Amniotic stem cell (primary cell): Measurements from ENCODE around the gene MRPL44.
"Not testable (repeated sequence)": the region's sequence is repeated elsewhere in the genome, so short reads cannot be mapped to it uniquely, and the experiment has no call there.

ENCODE experiments used
- DNase-seq: peaks from one replicate; lab custom pipeline; 2025; lab: John Stamatoyannopoulos, UW

The MRPL44 gene

DNA sequence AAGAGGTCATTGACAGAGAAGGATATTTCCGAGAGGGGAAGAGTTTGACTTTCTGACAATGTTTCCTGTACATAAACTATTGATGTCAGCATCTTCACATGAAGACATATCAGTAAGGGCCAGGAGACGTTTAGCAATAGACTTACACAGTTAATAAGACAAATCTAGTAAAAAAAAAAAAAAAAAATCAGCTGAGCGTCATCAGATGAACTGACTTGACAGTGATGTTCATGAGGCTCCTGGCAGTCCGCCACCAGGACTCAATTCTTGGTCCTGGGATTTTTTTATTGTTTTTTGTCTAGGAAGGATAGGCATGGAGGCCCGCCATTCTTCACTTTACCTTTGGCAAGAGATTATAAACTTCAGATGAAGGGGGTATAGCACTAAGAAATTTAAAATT, 14.5 kb downstream of the MRPL44 start:
- no peak for DNase-seq

DNA sequence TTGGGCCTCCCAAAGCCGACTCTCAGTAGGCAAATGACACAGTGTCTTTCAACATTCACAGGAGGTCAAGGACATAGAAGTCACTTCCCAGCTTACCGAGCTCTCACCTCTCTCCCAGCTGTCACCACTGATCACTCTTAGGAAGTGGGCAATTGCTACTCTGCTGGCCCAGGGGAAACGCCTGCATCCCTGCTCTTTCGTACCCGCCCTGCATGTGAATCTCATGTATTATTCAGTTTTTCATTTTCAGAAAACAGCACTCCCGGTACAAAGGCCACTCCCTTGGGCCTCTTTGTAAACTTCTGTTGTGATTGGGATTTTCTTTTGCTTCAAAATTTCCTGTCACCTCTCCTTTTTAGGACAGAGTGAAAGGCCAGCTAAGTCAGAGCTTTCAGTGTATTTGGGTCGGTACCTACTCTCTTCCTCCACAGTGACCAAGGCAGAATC, 15.4 kb downstream of the MRPL44 start:
- DNase-seq = no peak

DNA sequence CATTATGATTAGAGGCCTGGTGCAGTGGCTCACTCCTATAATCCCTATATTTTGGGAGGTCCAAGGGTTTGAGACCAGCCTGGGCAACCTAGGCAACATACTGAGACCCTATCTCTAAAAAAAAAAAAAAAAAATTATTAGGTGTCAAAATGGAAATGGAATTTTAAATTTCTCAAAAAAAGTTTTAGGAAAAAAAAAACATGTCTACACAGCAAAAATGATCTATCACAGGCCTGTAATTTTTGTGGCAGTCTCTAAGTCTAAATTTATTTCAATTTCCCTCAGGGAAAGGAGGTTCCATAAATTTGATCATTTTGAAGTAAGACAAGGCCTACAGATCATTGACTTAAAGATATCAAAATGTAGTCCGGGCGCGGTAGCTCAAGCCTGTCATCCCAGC, 16.3 kb downstream of the MRPL44 start:
- DNase-seq = no peak

DNA sequence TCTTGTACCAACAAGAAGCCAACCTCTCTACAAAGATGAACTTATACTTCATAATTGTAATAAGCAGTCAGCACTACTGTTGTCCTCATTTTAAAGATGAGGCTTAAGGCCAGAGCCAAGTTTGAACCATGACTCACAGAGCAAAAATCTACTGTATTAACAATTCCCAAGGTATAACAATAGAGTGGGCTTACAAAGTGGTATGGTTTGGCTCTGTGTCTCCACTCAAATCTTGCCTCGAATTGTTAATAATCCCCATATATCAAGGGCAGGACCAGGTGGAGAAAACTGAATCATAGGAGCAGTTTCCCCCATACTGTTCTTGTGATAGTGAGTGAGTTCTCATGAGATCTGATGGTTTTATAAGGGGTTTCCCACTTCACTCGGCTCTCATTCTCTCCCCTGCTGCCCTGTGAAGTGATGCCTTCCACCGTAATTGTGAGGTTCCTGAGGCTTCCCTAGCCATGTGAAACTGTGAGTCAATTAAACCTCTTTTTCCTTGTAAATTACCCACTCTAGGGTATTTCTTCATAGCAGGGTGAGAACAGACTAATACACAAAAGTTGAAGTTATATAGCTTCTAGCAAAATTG, 19.5 kb downstream of the MRPL44 start:
- DNase-seq = no peak

DNA sequence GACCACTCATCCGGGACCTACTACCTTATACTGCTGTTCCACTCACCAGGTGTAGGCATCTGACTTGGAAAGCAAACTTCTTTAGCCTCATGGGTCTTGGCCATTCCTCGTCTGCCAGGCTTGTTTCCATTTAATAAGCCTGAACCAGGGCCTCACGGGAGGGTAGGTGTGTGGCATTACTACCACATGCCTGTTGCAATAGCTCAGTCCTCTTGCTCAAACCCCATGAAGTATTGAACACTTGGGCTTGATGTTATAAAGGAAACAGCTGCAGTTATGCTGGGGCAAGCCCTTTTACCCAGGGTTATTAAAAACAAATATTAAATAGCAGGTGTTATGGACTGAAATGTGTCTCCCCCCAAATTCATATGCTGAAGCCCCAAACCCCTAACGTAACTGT, 21.2 kb downstream of the MRPL44 start:
- no peak for DNase-seq

DNA sequence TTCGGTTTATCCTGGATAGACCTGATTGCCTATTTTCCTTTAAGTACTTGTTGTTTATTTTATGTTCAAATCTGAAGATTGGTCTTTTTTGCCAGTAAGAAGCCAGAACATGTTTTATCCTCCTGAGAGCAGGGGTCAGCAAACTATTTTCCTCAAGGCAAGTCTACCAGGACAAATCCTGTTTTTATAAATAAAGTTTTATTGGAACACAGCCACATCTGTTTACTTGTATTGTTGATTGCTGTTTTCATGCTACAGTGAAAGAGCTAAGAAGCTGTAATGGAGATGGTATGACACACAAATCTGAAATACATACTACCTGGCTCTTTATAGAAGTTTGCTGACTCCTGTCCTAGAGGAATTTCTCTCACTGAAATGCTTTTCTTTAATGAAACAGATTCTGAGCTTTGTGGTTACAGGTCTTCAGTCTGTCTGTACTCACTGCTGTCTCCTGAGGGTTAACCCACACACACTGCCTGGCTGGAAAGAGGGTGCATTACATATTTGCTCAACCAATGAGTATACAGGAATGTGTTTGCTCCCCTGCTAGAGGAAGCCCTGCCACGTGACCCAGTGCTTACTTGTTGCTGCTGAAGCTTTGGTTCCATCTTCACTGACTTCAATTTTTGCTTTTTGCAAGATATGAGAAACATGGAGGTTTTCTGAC, 22.6 kb downstream of the MRPL44 start:
- no peak for DNase-seq

DNA sequence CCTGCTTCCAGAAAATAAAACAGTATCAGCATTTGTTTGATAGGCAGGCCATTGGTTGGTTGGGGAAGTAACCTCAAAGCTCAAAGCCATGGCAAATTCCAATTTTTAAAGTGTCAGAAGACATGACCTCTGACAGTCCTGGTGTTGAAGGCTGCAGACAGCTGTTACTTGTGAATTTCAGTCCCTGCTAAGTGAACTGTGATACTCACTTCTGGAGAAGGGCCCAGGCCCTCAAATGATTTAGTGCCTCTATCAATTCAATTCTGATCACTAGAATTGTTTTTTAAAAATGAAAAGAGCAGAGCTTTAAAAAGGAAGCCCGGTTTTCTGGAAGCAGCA, 23.1 kb downstream of the MRPL44 start:
- no peak for DNase-seq

DNA sequence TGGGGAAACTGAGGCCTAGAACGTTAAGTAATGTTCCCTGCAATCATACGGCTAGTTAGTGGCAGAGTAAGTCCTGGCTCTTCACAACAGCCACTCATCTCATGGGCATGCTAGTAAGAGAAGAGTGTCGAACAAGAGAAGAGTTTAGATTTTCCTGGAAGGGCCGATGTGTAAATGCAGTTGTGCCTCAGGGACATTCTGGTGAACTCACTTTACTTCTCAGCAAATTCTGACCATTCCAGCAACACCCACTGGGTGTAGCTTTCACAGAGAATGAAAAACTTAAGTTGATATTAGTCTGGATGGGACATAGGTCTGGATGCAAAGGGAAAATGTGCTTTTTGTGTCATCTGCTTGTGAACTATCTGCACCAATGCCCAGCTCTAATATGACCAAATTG, 23.5 kb downstream of the MRPL44 start:
- no peak for DNase-seq

DNA sequence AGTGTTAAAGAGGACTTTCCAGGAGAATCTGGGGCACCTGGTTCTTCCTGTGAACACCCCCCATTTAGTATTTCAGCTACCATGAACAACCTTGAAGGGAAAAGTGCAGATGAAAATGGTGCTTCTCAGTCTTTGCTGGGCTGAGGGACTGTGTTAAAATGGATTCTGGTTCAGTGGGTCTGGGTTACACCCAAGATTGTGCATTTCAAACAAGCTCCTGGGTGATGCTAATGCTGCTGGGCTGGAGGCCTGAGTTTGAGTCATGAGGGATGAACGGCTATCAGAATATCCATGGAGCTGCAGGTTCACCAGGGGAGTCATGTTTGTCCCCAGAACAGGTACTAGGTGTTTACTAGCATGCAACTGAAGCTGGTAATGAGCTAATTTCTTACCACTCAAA, 24.0 kb downstream of the MRPL44 start:
- DNase-seq = no peak

DNA sequence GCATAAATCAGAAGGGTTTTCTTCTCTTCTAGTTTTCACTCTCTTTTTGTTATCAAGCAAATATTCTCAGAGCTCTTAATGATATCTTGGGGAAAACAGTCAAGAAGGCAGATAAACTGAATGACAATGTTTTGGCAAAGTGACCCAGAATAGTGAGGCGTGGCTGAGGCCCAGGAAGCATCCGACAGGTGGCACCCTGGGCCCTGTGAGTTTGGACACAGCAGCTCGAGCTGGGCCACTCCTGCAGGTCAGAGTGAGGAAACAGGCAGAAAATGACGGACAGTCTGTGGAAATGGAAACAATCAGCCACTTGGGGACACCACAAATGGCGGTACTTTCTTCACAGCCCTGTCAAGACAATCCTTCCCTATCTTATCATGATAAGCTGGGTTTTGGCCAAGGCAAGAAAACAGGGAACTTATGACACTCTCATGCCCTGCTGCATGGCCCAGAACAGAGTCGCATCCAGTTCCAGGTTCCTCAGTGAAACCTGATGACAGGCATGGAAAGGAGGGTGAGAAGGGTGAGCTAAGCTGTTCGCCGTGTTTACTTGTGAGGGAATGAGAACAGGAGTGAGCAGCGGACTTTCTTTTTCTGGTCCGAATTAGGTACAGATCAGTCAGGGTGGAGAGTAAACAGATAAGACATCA, 32.1 kb downstream of the MRPL44 start:
- DNase-seq = no peak

DNA sequence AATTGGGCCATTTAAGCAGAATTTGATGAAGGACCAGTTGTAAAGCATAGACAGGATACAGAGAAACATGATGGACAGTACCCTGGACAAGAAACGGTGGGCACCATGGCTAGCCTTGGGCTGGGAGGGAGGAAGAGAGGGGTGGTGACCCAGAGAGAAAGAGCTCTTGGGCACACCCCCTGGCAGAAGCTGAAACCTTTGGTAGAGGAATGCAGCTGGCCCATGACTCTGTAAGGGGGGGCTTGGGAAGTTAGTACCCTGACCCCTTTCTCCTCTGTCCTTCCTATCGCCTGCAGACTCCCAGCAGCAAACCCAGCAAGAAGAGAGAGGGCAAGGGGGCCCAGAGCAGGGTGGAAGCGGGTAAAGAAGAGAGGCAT, 32.6 kb downstream of the MRPL44 start:
- no peak for DNase-seq

DNA sequence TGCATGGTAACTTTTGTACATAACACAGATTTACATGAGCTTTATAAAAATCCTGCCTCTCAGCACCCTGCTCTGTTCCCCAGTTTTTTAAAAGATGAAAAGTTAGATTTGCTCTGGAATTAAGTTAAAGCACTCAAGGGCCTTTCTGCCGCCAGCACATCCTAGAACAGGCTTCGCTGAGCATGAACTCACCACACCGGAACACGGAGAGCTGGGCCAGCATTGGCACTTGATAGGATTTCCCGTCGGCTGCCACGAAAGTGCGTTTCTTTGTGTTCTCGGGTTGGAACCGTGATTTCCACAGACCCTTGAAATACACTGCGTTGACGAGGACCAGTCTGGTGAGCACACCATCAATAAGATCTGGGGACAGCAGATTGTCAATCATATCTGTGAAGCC, 34.3 kb downstream of the MRPL44 start:
- no peak for DNase-seq

DNA sequence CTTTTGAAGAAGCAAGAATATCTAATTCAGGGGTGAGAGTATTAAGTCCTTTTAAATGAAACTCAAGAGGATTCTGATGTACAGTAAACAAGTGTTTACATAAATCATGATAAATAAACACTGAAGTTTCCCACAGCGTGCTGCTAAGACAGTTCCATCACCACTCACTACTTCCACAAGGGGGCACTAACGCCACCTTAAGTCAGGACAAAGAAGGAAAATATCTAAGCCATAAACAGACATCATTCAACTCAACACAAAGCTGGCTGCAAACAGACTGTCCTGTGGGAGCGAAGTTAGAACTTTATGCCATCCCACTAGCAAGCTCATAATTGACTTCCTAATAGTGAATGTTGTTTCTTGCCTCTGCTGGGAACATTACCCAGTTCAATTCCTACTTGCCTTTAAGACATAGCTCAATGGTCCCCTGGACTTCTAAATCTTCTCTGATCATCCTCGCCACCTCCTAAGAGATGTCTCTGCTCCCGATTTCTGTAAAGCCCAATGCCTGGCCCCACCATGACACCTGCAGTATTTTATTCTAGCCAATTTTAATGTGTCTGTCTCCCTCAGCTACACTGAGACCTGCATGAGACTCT, 36.5 kb downstream of the MRPL44 start:
- peak; percentile 26 for DNase-seq

DNA sequence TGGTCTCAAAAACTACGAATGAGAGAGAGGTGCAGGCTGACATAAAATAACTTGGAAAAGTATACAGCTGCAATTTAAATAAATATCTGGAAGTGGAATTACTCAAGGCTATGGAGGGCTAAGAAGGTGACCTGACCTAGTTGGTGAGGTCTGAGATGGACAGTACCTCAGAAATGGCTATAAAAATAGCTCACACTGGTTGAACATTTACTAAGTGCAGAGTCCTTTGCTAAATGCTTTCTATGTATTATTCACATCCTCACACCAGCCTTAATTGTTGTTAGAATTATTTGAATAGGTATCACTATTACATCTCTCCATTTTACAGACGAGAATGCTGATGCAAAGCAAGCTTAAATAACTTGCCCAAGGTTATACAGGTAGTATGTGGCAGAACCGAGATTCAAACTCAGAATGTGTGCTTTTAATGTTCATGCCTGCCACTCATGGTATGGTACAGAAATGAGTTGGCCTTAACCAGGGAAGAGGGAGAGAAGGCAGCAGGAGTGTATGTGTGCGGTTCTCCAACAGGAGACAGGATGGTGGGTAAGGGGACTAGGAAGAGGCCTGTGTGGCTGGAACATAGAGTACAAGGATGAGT, 37.4 kb downstream of the MRPL44 start:
- DNase-seq = no peak

DNA sequence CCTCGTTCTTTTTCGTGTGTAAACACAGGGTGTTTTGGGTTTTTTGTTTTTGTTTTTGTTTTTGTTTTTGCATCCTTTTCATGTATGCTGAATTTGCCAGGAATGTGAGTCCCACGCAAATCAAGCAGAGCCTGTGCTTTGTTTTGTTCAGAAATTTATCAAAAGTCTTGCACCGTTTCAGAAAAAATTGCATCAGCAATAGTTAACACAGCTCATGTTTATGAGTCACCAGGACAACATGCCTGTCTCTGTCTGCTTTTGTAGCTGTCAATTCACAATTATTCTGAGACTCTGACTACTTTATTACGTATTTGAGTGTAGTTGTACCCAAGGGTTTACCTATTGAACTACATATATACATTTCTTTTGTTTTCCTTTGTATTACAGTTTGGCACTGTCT, 38.3 kb downstream of the MRPL44 start:
- no peak for DNase-seq

DNA sequence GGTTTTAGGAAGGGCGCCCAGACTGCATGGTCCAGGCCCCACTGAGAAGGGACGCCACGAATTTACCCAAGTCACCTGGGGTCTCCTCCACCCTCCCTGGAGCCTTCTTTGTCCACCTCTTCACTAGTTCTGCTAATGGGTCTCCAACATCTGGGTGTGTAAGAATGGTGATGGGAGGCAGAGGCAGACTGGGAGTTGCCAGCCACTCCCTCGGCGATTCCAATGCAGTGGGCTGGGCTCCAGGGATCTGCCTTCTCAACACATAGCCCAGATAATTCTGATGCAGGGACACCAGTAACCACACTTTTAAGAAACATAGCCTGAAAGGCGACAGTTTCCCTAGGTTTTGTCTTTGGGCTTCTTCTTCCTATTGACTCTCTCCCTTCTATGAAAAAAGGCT, 39.1 kb downstream of the MRPL44 start:
- no peak for DNase-seq

DNA sequence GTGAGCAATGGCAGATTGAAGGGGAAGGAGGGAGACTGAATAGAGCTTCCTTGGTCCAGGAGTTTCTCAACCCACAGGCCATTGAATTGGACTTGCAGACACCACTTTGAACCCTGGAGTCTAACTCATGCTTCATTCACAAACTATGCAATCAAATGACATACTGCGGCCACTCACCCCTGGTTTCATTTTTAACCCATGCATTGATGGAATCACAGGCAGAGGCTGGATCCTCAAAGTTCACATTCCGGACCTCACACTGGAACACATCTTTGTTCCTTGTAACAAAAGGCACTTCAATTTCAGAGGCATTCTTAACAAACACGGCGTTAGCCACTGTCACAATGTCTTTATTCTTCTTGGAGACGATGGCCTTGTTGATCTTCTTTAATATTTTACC, 40.7 kb downstream of the MRPL44 start:
- DNase-seq = no peak

DNA sequence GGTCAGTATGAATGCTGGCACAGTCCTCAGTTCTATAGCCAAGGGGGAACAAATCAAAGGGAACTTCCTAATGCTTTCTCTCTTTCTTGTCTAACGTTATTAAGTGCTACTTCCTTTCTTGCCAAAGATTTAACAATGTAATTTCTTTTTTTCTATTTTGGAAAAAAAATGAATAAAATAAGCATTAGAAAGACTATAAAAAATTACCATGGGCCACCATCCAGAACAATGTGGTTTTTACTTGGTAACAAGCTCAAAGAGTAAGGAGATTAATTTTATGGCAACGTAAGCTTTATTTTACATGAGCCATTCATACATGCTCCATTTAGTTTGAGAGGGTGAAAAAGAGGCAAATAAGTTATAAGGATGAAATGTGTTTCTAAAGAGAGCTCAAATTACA, 41.7 kb downstream of the MRPL44 start:
- no peak for DNase-seq

DNA sequence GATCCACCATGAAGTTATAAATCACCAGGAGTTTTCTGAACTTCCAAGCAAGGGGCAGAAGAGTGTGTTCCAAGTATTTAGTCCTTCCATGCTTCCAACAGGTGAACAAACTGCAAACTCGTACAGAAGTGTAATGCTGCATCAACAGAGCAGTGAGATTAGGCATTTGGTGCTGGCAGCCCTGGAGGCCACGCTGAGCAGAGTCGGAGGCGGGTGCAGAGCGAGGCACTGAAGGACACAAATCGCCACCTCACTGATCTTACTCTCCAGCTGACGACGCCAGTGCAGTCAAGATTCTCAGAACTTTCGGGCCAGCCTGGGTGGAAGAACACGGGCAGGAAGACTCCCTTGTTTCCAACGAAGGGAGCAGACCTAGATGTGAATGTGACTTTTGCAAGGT, 42.6 kb downstream of the MRPL44 start:
- DNase-seq = no peak

DNA sequence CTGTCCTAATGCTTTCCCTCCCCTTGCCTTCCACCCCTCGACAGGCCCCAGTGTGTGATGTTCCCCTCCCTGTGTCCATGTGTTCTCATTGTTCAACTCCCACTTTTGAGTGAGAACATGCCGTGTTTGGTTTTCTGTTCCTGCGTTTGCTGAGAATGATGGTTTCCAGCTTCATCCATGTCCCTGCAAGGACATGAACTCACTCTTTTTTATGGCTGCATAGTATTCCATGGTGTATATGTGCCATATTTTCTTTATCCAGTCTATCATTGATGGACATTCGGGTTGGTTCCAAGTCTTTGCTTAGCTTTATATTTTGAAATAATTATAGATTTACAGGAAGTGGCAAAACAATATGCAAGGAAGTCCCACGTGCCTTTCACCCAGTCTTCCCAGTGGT, 43.4 kb downstream of the MRPL44 start:
- not testable (repeated sequence) for DNase-seq

DNA sequence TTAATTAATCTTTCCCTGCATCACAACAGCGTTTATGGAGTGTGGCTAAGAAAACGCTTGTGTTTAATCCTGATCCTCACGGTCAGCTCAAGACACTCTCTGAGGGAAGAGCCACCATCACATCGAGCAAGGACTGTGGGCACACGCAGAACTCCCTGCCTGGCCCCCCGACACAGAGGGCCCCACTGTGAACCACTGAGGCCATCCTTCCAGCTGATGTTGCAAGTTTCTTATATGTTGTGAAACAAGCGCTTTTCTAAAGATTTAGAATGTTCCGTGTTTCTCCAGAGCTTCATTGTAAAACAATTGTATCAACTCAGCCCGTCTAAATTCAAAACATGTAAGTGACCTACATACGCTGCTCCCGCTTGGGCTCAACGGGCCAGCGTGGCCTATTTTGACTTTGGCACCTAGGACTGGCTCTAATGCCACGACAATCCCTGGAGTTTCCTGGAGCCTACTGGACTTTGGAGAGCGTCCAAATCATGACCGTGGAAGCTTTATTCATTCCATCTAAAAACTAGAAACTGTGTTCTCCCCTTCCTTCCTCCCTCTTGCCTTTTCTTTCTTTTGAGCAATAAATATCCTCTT, 46.9 kb downstream of the MRPL44 start:
- DNase-seq = no peak

DNA sequence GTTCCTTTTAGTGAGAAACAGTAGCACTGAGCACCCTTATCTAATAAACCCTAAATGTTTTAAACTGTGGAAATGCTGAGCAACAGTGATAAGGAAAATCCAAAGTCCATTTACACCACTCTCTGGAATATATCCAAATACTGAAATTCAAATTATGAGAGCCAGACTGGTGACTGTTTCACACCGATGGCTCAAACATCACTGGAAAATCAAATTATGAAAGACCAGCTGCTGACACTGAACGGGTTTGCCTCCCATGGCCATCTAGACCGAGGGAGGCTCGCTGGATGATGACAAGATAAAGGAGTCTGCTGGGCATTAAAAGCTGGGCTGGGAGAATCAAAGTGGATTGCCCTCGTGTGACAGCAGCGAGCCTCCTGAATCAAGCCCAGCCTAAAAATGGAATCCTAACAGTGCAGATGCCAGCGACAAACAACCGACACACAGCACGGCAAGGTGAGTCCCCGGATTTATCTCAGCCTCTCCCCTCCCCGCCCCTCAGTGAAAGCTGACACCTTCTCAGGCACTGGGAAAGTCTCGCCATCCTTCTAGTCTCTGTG, 51.5 kb downstream of the MRPL44 start:
- no peak for DNase-seq
